HepG2 (cell line): Measurements from ENCODE around the gene SPAG4. TPM values are rescaled to one million over a fixed set of nuclear protein-coding genes. Genes with fewer than 3 reads are reported as not detected.

ENCODE experiments used
- ARID4A ChIP-seq: sonication (generic); formaldehyde crosslinking; IDR thresholded peaks from 2 replicates; pipeline ENCODE4 v1.5.0; 2020; ENCODE audit warnings: mild to moderate bottlenecking, missing genetic modification reagents, borderline replicate concordance
- CBX1 ChIP-seq: IDR thresholded peaks from one replicate; pipeline ENCODE4 v1.6.1; 2016; ENCODE audit warnings: antibody characterized with exemption, low read depth
- HNRNPLL ChIP-seq: fragments of 200-400 bp; formaldehyde crosslinking; IDR thresholded peaks from 2 replicates; pipeline ENCODE4 v1.6.1; 2017; ENCODE audit warnings: mild to moderate bottlenecking, low read depth, low read length; ENCODE audit not compliant: poor library complexity, severe bottlenecking
- IRF1 ChIP-seq: sonication (generic); formaldehyde crosslinking; IDR thresholded peaks from 2 replicates; pipeline ENCODE4 v1.4.0; 2020; ENCODE audit warnings: low read depth, mild to moderate bottlenecking, missing genetic modification reagents
- IRX3 ChIP-seq: sonication (generic); formaldehyde crosslinking; IDR thresholded peaks from 2 replicates; pipeline ENCODE4 v1.8.1; 2023; ENCODE audit warnings: mild to moderate bottlenecking, low read depth, missing genetic modification reagents, borderline replicate concordance
- NRL ChIP-seq: sonication (generic); formaldehyde crosslinking; IDR thresholded peaks from 2 replicates; pipeline ENCODE4 v1.5.0; 2020; ENCODE audit warnings: missing genetic modification reagents, mild to moderate bottlenecking, moderate library complexity, borderline replicate concordance
- PLRG1 ChIP-seq: fragments of 450-650 bp; conservative IDR thresholded peaks from 2 replicates; pipeline ENCODE4 v1.6.1; 2016
- SNAPC4 ChIP-seq: sonication (generic); formaldehyde crosslinking; IDR thresholded peaks from 2 replicates; pipeline ENCODE4 v1.4.0; 2020; ENCODE audit warnings: mild to moderate bottlenecking, missing genetic modification reagents
- ZHX2 ChIP-seq, 2 experiments: sonication (generic) in 1 of 2; formaldehyde crosslinking in 1 of 2; IDR thresholded peaks; 2 replicates each; pipeline versions ENCODE4 v1.6.1 to v1.9.0; 2014 to 2022; ENCODE audit warnings: antibody characterized with exemption in 1 of 2, borderline replicate concordance in 1 of 2, inconsistent platforms in 1 of 2, low read depth in 1 of 2, missing genetic modification reagents in 1 of 2
- ZNF20 ChIP-seq: sonication (generic); formaldehyde crosslinking; IDR thresholded peaks from 2 replicates; pipeline ENCODE4 v1.4.0; 2020; ENCODE audit warnings: mild to moderate bottlenecking, moderate library complexity, missing genetic modification reagents
- polyA plus RNA-seq, 8 experiments: library from polyadenylated mRNA; depleted of rRNA in 3 of 8; stranded (reverse) in 7 of 8; unstranded in 1 of 8; fragments of >200 nt; fragmentation: Illumina TruSeq in 4 of 8; extraction: Trizol in 4 of 8; gene quantifications; 2 replicates each; pipeline versions ENCODE4 v1.2.1 to v1.2.3, GENCODE V29; 2011 to 2016; ENCODE audit warnings: low read depth in 4 of 8, missing spikeins in 1 of 8, mixed read lengths in 1 of 8; ENCODE audit not compliant: insufficient read depth in 1 of 8
- total RNA-seq, 5 experiments: library from RNA; depleted of rRNA; stranded (reverse); fragments of >200 nt; fragmentation: Illumina TruSeq; extraction: Trizol; gene quantifications; 2 replicates each; pipeline ENCODE4 v1.2.3, GENCODE V29; 2016; ENCODE audit warnings: low read depth in 1 of 5

SPAG4 gene
- total and polyA plus RNA-seq, 2 of the 13 experiments (the other 11 are each of a cell fraction or from before 2014, with no cell fraction given) = 5.8 to 137 TPM

DNA sequence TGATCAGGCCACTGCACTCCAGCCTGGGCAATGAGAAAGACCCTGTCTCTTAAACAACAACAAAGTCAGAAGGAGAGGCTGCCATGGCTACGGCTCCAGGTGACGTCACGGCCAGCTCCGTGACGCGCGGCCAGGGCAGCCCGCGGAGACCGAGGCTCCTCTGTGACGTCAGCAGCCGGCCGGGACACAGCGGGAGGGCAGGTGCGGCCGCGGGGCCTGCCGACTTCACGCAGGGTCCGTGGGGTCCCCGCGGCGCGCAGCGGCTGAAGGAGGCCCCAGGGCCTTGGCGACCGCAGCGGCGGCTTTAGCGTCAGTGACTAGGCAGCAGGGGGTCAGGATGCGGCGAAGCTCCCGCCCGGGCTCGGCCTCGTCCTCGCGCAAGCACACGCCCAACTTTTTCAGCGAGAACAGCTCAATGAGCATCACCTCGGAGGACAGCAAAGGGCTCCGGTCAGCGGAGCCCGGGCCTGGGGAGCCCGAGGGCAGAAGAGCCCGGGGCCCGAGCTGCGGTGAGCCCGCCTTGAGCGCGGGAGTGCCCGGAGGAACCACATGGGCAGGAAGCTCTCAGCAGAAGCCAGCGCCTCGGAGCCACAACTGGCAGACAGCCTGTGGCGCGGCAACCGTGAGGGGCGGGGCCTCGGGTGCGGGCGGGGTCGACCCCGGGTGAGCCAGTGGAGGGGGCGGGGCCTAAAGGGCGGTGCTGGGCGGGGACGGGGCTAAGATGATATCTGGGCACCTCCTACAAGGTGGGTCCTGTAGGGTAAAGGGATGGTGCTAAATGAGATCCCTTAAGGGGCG is at the start of gene SPAG4 (continued):
- TF ChIP-seq SNAPC4 (CRISPR knock-in tag) (no peak), PLRG1 (no peak), IRF1 (no peak), ZNF20 (no peak; the same call in none of the 2 replicates), NRL (CRISPR knock-in tag) (peak; percentile 100), ARID4A (CRISPR knock-in tag) (peak; percentile 88), IRX3 (CRISPR knock-in tag) (peak; percentile 87; the same call in 1 of the 2 replicates), CBX1 (peak; percentile 59), ZHX2 (IDR thresholded peaks at IDR 0.05; ENCODE audit: low read depth) (peak; percentile 99), ZHX2 (CRISPR knock-in tag; IDR thresholded peaks at IDR 0.05; ENCODE audit: borderline replicate concordance) (peak; percentile 99), HNRNPLL (peak; percentile 78)
